Measurements from ENCODE around the gene COMT. TPM values are rescaled to one million over a fixed set of nuclear protein-coding genes. Genes with fewer than 3 reads are reported as not detected.

The COMT gene
- total RNA-seq, 6 donors from 2014 or later: 136 to 475 (median 272) TPM

DNA sequence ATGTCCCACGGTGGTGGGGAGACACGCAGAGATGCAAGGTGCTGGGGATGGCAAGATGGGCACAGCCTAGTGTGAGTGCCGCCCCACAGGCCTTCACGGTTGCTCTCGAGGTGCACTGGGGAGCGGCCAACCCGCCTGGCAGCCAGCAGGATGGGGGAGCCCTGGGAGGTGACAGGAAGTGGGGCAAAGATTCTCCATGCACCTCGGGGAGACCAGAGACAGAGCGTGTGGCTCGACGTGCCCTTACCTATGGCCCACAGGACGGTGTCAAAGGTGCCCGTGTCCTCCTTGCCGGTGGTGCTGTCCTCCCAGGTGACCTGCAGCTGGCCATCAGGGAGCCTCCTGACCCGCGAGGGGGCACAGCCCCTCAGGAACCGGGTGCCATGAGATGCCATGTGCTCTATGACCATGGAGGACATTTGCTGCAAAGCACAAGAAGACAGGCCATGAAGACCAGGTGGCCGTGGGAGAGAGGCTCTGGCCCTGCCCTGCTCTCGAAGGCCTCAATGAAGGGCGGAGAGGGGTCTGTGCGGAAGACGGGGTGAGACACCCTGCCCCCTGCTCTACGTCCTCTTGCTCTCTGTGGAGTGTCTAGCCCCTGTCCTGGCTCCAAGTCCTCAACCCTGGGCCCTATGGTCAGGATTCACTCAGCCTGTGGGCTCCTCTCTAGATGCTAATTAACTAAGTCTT is 46.3 kb upstream of the COMT start:
- peak in 1 of 2 donors; percentile 72 for DNase-seq
- peaks cover 8 to 18% (median 17%) of the 10 kb centered on the region in 4 donors for H3K4me1 ChIP-seq
- H3K36me3 ChIP-seq: peaks cover 0 to 59% (median 27%) of the 10 kb centered on the region in 4 donors
- H3K9me3 ChIP-seq: no peaks in the 10 kb centered on the region
- no peak for TF ChIP-seq POLR2A (IDR thresholded peaks at IDR 0.05)
- no peak for TF ChIP-seq POLR2AphosphoS5 (IDR thresholded peaks at IDR 0.05)
- TF ChIP-seq CTCF (IDR thresholded peaks at IDR 0.05): no peak
- TF ChIP-seq EP300 (IDR thresholded peaks at IDR 0.05): no peak
- ATAC-seq (ENCODE audit: low FRiP score in 2 of 2): no peak
- H3K27me3 ChIP-seq: no peaks in the 10 kb centered on the region
- H3K4me3 ChIP-seq: no peak overlapping the region
- H3K27ac ChIP-seq: no peak overlapping the region
- 91 to 95% methylated on average over 14 to 23 of the region's 23 CpGs for WGBS, 2 donors

GRCh38 chr22:19896665-19897355 is 44.8 kb upstream of the COMT start:
- DNase-seq (peak in 1 of 2 donors; percentile 65), ATAC-seq (ENCODE audit: low FRiP score in 2 of 2) (no peak)
- no peak overlapping the region for H3K4me3 ChIP-seq
- WGBS, 2 donors: 82 to 90% methylated on average over 5 to 15 of the region's 15 CpGs
- H3K36me3 ChIP-seq: peaks cover 0 to 71% (median 31%) of the 10 kb centered on the region in 4 donors
- H3K27me3 ChIP-seq: no peaks in the 10 kb centered on the region
- no peaks in the 10 kb centered on the region for H3K9me3 ChIP-seq
- no peak for TF ChIP-seq EP300 (IDR thresholded peaks at IDR 0.05)
- no peak for TF ChIP-seq POLR2A (IDR thresholded peaks at IDR 0.05)
- no peak for TF ChIP-seq CTCF (IDR thresholded peaks at IDR 0.05)
- TF ChIP-seq POLR2AphosphoS5 (IDR thresholded peaks at IDR 0.05): no peak
- peaks cover 0 to 9% (median 8%) of the 10 kb centered on the region in 4 donors for H3K4me1 ChIP-seq
- H3K27ac ChIP-seq: no peak overlapping the region

GRCh38 chr22:19897726-19898125 is 43.8 kb upstream of the COMT start:
- Histone ChIP-seq H3K27me3 (no peaks in the 10 kb centered on the region), H3K4me3 (no peak overlapping the region), H3K9me3 (no peaks in the 10 kb centered on the region), H3K36me3 (peaks cover 0 to 71% (median 27%) of the 10 kb centered on the region in 4 donors), H3K27ac (no peak overlapping the region), H3K4me1 (no peaks in the 10 kb centered on the region)
- WGBS, 2 donors: 93 to 98% methylated on average over 9 to 15 of the region's 16 CpGs
- TF ChIP-seq CTCF (IDR thresholded peaks at IDR 0.05): no peak
- no peak for TF ChIP-seq POLR2AphosphoS5 (IDR thresholded peaks at IDR 0.05)
- TF ChIP-seq POLR2A (IDR thresholded peaks at IDR 0.05): no peak
- TF ChIP-seq EP300 (IDR thresholded peaks at IDR 0.05): no peak
- ATAC-seq (ENCODE audit: low FRiP score in 2 of 2) (no peak), DNase-seq (peak in 1 of 2 donors; percentile 69)

DNA sequence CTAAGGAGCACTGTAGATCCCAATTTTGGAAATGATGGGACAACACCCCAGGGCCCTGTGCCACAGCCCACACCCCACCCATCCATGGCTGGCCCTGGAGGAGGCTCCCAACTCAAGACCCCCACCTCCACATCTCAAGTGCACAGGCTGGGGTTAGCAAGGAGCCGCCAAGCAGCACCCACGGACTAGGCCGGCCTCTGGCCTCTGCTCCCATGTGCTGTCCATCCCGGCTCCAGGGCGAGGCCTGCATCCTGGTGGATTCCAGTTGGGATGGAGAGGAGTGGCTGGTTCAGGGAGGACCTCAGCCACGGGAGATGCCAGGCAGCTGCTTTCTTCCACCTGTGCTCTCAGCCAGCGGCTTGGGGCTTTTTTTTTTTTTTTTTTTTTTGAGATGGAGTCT is 43.4 kb upstream of the COMT start:
- DNase-seq: peak in 1 of 2 donors; percentile 40
- no peak for ATAC-seq (ENCODE audit: low FRiP score in 2 of 2)
- Histone ChIP-seq H3K36me3 (peaks cover 0 to 71% (median 27%) of the 10 kb centered on the region in 4 donors), H3K27ac (no peak overlapping the region), H3K4me1 (no peaks in the 10 kb centered on the region), H3K4me3 (no peak overlapping the region), H3K27me3 (no peaks in the 10 kb centered on the region), H3K9me3 (no peaks in the 10 kb centered on the region)
- WGBS, 2 donors: 81 to 96% methylated on average over 3 to 7 of the region's 7 CpGs
- TF ChIP-seq CTCF (IDR thresholded peaks at IDR 0.05) (no peak), EP300 (IDR thresholded peaks at IDR 0.05) (no peak), POLR2A (IDR thresholded peaks at IDR 0.05) (no peak), POLR2AphosphoS5 (IDR thresholded peaks at IDR 0.05) (no peak)

Measured in upper lobe of left lung (tissue), 6 donors.